Measurements from ENCODE around the gene CSRP1. TPM values are rescaled to one million over a fixed set of nuclear protein-coding genes. Genes with fewer than 3 reads are reported as not detected.
"Not testable (repeated sequence)": the region's sequence is repeated elsewhere in the genome, so short reads cannot be mapped to it uniquely, and the experiment has no call there.

The CSRP1 gene
- total RNA-seq, 1 donor from 2014 or later: 71.6 TPM

DNA sequence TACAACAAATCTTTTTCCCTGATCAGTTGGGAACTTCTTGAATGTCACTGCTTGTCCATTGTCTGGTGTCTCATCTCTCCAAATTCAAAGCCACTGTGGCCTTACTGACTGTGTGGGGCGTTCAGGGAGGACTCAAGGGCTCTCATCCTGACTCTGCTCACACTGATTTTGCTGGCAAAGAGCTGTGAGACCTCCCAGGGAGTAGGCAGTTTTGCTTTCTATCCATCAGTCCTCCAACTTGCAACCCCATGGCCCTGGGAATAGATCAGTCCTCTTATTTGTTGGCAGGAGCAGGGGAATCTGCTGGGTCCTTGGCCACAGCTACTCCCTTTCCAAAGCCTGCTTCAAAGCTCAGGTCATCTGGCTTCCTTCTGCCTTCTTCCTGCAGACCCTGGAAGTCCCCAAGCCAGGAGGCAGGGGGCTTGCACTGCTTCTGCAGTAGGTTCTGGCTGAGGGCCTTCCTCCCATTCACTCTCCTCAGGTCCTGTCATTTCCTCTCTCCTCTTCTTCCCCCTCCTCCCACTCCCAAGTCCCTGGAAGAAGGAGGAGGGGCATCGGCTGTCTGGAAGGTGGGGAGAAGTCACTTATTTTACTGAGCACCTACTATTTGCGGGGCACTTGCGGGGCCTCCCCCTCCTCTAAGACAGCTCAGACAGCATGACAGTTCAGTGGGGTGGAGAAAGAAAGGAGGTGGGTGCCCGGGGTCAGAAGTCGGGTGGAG lies 31.1 kb upstream of the CSRP1 start:
- DNase-seq (ENCODE audit: low read depth in 2 of 2): peak in 1 of 2 donors; percentile 68

DNA sequence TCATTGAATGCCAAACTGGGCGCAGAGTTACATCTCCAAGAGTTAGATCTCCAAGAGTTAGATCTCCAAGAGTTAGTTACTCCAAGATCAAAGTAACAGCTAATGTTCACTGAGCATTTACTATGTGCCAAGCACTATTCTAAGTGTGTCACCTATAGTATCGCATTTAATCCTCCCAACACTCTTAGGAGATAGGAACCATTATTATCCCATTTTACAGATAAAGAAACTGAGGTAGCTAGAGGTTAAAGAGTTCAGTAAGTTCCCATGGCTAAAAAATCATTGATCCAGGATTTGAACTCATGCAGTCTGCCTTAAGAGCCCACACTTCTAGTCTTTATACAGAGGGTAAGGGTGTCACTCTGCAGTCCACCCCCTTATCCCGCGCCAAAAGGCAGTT lies 30.5 kb upstream of the CSRP1 start:
- DNase-seq (ENCODE audit: low read depth in 2 of 2): no peak

DNA sequence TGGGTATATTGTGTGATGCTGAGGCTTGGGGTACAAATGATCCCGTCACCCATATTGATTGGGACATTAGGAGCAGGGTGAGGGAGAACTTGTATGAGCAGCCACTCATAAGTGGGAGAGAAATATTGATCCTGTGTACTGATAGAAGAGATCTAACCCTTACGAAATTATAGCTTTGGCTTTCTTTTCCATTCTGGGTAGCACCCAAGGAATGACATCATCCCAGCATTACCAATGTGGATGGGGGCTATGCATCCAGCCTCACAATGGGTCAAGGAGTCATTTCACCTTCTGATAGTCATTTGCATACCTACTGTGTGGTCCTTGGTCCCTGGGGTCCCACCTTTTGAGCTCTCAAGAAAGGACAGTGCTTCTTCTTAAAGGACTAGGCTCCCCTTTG lies 30.1 kb upstream of the CSRP1 start:
- no peak for DNase-seq (ENCODE audit: low read depth in 2 of 2)

DNA sequence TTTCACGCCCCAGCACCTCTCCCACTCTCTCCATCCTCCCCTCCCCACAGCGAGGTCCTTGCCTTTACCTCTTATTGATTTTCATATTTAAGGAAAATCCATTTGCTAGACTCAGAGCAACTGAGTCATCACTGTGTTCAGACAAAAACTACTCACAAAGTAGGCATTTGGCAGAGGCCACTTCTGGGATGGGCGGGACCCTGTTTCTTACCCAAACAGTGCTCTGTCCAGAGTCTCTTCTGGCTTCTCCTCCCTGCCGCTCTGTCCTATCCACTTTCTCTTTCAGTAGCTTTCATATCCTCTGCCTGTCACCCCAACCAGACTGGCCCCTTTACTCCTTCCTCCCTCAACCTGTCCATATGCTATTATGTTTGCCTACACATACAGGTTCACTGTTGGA lies 29.6 kb upstream of the CSRP1 start:
- DNase-seq (ENCODE audit: low read depth in 2 of 2): peak in 1 of 2 donors; percentile 79

DNA sequence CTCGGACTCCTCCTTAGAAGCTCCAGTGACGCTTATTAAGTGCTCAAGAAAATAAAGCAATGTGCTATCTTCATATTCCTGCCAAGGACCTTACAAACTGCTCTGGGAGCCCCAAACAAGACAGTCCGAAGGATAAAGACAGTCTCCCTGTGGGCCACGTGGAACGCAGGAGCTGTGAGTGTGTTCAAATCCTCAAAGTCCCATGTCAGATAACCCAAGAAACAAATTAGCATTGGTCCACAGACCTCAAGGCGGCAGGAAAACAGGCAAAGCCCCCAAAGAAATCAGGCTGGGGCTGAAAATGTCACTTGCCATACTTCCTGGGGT lies 29.0 kb upstream of the CSRP1 start:
- DNase-seq (ENCODE audit: low read depth in 2 of 2): no peak

DNA sequence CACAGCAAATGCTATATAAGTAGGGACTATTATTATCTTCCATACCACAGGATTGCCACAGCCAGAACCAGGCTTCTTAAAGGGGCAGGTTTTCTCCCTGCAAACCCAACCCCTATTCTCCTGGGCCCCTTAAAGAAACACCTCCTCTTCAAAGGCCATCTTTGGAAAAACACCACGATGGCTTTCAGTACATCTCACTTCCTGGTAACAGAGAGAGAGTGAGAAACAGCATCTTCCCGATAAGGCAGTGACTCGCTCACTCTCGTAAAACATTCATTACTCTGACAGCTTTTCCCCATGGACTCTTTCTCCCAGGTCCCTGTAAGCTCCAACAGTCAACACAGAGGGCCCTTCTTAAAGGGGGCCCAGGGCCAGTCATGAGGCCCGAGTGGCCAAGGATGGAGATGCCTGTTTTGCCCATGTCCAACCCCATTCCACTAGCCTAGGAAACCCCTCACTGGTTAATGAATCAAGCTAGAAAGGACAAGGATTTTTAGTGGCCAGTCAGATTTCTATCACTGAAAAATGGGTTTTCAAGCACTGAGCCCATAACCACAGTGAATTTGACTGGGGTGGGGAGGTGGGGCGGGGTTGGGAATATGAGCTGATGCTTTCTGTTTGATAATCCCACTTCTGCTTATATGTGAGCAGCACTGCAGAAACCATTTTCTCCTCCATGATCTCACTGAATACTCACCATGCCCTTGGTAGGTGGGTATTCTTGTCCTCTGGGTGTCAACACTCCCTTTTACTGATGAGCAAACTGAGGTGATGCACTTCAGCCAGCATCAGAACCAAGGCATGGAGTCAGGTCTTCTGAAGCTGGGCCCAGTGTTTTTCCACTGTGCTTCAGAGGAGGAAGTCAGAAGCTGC lies 28.4 kb upstream of the CSRP1 start:
- DNase-seq (ENCODE audit: low read depth in 2 of 2): peak in 1 of 2 donors; percentile 70

DNA sequence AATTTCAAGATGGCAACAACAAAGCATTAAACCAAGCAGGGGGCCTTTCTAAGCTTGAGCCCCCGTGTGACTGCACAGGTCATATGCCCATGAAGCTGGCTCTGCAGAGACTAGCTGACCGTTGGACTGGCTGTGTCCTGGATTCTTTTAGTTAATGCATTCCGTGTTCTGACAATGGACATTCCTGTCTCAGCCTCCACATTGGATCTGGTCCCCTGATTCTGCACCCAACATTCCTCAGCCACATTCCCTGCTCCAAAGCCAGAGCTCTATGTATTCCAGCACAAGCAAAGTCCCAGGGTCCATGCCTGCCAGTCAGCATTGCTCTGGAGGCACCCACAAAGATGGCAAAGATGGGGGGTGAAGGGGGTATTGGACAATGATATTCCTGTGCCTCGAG lies 26.9 kb upstream of the CSRP1 start:
- DNase-seq (ENCODE audit: low read depth in 2 of 2): no peak

DNA sequence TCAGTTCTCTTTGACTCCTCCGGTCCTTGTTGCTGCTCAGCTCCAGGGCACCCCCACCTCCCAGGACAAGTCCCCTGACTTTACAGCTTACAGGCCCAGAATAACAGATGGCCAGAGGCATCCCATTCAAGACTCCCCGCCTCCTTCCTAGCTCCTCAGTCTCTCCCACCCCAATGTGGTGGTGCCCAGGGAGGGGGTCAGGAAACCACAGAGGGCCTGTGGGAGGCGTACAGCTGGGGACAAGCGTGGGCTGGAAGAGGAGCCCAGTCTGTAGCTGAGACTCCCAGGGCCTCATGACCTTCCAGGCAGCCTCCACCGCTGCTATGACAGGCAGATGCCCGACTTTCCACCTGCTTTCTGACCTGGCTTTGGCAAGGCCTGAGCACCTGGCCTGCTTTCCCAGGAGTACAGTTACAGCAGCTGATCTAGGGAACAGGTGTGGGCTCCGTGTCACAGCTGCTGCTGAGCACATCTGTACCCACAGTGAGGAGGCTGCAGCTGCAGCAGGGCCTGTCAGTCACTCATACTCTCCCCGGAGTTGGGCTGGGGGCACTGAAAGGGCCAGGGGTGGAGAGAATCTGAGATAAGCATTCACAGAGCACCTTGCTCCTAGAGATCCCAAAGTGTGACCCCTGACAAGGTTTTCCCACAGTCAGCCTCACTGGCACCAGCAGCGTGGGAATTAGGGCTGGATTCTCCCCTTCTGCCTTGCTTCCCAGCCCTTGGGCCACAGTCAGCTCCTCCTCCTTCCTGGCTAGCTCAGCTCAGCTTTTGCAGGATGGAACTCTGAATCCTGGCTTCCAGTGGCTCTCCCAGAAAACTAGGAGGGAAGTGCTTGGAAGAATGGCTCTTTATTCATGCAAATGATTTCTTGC lies 24.9 kb upstream of the CSRP1 start:
- no peak for DNase-seq (ENCODE audit: low read depth in 2 of 2)

DNA sequence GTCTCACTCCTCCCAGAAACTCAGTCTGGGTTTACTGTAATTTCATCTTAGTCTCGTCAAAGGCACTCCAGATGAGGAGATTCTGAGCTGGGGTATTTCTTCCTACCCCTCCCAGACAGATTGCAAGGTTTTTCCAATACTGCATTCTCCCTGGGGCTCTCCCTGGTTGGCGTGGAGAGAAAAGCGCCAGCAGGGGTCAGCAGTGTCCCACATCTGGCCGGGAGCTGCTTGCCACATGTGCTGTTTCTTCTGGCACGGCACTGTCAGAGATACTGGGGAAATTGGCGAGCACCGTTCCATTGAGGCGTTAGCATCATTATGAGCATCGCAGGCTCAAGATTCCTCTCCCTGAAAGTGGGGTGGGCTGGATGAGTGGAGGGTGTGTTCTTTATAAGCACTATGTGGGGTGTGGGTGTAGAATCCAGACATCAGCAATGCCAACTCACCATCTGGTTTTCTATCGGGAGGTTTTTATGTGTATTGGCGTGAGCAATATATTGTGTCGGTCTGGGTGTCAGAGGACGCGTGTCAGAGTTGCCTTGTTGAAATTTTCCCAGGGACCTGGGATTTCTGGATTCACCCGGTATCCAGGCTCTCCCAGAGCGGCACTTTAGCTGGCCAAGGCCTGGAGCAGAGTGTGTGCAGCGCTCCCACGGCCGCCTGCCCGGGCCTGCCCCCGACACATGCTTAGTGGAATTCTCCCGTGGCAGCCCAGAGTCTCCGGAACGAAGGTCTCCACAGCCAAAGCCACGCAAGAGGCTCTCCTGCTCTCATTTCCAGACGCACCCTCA lies 24.0 kb upstream of the CSRP1 start:
- peak; percentile 84 to 86 for DNase-seq (ENCODE audit: low read depth in 2 of 2)

DNA sequence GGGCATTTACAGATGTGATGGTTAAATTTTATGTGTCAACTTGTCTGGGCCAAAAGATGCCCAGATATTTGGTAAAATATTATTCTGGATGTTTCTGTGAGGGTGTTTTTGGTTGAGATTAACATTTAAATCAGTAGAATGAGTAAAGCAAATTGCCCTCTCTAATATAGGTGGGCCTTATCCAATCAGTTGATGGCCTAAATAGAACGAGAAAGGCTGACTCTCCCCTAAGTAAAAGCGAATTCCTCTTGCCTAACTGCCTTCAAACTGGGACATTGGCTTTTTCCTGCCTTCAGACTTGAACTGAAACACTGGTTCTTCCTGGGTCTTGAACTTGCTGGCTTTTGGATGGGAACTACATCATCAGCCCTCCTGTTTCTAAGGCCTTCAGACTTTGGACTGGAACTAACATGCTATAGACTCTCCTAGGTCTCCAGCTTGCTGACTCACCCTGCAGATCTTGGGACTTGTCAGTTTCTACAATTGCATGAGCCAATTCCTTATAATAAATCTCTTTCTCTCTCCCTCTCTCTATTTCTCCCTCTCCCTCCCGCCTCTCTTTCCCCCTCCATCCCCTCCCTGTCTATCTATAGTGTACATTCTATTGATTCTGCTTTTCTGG lies 21.8 kb upstream of the CSRP1 start:
- peak in 1 of 2 donors; percentile 46 for DNase-seq (ENCODE audit: low read depth in 2 of 2)

DNA sequence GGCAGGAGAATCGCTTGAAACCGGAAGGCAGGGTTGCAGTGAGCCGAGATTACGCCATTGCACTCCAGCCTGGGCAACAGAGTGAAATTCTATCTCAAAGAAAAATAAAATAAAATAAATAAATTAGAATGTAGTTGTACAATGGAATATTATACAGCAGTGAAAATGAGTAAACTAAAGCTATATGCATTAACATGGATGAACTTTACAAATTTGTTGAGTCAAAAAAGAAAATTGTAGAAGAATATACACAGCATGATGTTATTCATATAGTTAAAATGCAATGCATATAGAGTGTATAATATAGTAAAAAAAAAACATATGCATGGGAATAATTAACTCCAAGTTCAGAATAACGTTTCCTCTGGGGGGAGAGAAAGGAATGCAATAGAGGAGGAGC lies 21.0 kb upstream of the CSRP1 start:
- DNase-seq (ENCODE audit: low read depth in 2 of 2): no peak

DNA sequence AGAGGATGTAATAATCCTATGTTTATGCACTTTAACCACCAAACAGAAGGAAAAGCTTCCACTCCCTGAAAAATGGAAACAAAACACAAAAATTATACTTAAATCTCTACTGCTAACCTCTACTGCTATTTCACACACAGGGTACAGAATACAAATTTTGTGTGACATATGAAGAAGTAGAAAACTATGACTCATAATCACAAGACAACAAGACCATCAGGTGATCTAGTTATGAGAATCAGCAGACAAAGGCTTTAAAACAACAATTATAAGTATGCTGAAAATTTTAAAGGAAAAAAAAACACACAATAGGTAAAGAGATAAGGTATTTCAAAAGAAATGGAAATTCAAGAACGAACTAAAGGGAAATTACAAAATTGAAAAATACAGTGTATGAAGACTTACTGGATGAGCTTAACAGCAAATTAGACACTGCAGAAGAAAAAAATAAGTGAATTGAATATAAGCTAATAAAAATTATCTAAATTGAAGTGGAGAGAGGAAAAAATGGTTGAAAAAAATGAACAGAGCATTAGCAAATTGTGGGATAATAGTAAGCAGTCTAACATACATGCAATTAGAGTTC lies 18.4 kb upstream of the CSRP1 start:
- DNase-seq (ENCODE audit: low read depth in 2 of 2): no peak

DNA sequence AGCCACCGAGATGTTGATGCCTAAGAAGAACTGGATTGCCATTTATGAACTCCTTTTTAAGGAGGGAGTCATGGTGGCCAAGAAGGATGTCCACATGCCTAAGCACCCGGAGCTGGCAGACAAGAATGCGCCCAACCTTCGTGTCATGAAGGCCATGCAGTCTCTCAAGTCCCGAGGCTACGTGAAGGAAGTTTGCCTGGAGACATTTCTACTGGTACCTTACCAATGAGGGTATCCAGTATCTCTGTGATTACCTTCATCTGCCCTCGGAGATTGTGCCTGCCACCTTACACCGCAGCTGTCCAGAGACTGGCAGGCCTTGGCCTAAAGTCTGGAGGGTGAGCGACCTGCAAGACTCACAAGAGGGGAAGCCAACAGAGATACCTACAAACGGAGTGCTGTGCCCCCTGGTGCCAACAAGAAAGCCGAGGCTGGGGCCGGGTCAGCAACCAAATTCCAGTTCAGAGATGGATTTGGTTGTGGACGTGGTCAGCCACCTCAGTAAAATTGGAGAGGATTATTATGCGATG lies 13.2 kb upstream of the CSRP1 start:
- DNase-seq (ENCODE audit: low read depth in 2 of 2): not testable (repeated sequence)

DNA sequence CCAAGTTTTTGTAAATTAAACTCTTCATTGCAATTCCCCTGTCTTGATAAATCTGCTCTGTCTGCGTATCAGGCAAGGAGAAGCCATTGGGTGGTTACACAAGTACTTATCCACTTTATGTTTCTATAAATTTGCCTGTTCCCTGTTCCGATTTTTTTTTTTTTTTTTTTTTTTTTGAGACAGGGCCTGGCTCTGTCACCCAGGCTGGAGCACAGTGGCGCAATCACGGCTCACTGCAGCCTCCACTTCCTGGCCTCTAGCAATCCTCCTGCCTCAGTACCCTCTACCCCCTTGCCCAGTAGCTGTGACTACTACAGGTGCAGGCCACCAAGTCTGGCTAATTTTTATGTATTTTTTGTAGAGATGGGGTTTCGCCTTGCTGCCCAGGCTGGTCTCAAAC lies 11.1 kb upstream of the CSRP1 start:
- no peak for DNase-seq (ENCODE audit: low read depth in 2 of 2)

DNA sequence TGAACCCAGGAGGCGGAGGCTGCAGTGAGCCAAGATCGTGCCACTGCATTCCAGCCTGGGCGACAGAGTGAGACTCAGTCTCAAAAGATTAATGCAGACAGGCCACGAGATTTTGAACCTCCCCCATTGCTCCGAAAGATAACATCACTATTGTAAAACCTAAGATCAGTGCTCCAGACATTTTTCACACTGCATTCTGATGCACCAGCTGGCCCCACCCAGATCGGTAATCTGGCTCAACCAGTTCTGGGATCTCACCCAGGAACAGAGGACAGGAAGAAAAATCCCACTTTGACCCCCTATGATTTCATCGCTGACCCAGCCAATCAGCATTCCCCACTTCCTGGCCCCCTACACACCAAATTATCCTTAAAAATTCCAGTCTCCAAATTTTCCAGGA lies 10.7 kb upstream of the CSRP1 start:
- DNase-seq (ENCODE audit: low read depth in 2 of 2): no peak

DNA sequence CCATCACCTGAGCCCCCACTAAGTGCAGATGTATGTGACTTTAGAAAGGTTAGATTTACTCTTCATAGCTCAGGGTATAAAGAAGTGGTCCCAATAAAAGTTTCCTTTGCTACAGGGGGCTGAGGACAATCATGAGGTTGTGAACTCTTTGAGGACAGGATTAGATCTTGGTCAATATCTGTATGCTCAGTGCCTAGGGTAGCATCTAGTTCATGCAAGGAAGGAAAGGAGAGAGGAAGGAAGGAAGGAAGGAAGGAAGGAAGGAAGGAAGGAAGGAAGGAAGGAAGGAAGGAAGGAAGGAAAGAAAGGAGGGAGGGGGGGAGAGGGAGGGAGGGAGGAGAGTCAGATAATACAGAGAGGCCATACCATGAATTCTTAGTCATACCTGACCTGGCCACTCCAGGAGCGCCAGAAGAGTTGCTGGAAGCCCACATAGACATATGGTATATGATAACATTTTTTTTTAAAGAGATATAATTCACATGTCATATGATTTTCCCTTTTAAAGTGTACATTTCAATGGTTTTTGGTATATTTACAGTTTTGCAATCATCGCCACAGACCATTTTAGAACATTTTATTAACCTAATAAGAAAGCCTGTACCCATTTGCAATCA lies 9.7 kb upstream of the CSRP1 start:
- no peak for DNase-seq (ENCODE audit: low read depth in 2 of 2)

DNA sequence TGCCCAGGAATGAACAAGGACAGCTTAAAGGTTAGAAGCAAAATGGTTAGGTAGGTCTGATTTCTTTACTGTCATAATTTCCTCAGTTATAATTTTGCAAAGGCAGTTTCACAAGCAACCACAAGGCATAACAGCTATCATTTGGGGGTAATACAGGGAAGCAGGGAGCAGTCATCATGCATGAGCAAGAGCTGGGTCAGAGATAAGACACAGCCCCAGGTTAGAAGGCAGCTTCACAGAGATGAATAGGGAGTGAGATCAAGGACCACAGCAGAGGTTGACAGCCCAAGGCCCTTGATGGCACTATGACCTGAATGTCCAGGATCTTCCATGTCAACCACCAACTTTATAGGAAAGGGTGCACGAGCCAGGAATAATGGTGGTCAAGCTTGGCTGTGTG lies 9.0 kb upstream of the CSRP1 start:
- no peak for DNase-seq (ENCODE audit: low read depth in 2 of 2)

DNA sequence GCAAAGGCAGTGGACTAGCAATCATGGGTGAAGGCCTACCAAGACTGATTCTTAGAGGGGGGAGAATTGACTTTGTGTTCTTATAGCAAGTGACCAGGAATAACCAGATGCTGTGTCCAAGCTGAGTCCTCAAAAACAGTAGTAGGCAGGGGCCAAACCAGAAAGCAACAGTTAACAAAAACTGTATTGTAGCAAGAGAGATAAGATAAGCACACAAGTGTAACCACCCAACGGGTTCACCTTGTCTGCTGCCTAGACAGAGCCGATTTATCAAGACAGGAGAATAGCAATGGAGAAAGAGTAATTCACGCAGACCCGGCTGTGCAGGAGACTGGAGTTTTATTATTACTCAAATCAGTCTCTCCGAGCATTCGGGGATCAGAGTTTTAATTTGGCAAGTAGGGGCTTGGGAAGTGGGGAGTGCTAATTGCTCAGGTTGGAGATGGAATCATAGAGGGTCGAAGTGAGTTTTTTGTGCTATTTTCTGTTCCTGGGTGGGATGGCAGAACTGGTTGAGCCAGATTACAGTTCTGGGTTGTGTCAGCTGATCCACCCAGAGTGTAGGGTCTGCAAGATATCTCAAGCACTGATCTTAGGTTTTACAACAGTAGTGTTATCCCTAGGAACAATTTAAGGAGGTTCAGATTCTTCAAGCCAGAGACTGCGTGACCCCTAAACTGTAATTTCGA lies 8.3 kb upstream of the CSRP1 start:
- no peak for DNase-seq (ENCODE audit: low read depth in 2 of 2)

DNA sequence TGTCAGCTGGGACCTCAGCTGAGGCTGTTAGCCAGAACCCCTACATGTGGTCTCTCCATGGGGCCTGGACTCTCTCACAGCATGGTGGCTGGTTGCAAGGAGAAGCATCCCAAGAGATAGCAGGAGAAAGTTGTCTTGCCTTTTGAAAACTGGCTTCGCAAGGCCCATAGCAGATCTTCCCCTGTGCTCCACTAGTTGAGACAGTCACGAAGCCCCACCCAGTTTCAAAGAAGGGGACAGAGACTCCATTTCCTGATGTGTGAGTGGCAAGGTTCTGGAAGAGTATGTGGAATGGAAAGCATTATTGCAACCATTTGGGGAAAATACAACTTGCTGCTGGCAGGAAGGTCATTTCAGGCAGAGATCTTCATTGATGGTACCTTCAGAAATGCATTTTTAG lies 7.5 kb upstream of the CSRP1 start:
- DNase-seq (ENCODE audit: low read depth in 2 of 2): no peak

Measured in lung microvascular endothelial cell (primary cell).